ENCODE data around the gene RECK.
A peak's percentile ranks its signal among the peaks of the same experiment; 100 is the strongest.
"Not testable (repeated sequence)": the region's sequence is repeated elsewhere in the genome, so short reads cannot be mapped to it uniquely, and the experiment has no call there.

The RECK gene

DNA sequence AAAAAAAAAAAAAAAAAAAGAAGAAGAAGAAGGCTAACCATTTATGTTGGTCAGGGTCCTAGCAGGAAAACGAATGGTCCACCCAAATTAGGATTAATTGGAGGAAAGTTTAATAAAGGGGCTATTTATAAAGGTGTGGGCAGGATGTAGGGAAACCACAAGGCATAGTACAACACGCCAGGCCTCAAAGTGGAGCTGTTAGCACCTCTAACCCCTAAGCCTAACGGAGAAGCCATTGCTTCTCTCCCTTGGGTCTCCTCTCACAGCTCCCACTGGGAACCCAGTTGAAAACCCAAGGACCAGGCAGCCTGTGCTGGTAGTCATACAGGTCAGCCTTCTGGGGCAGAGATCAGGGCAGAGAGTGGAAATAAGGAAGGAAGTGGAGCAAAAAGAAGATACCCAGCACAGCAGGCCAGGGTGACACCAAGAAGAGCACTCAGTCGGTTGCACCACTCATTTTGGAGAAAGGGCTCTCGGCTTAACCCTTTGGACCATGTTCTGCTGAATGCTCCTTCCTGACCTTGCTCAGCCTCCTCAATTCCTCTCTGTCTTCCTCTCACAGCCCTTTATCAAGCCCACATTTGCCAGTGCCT is 91.0 kb downstream of the RECK start:
- no peak overlapping the region for H3K4me3 Mint-ChIP-seq
- H3K9me3 Mint-ChIP-seq, result no peaks in the 10 kb centered on the region
- H3K4me1 Mint-ChIP-seq (ENCODE audit: low read depth), result peaks cover 14% of the 10 kb centered on the region
- peaks cover 3% of the 10 kb centered on the region for H3K27me3 Mint-ChIP-seq (ENCODE audit: low read depth)
- peaks cover 2% of the 10 kb centered on the region for H3K36me3 Mint-ChIP-seq (ENCODE audit: low read depth)
- no peak overlapping the region for H3K27ac Mint-ChIP-seq

DNA sequence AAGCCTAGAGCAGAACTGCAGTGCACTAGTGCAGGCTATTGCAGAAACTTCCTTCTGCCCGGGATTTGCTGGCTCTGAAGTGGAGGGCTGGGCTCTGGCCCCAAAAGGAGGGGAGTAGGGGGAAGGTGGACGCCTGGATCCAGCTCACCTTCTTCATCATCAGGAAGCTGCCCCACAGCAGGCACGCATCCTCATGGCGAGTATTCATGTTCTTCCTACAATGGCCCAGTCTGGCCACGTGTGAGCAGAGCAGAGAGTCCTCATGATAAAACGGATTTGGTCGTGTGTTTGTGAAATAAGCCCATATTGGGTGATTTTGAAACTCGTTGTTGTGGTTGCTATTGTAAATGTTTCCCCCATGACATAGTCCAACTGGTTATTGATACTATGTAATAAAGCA is 91.6 kb downstream of the RECK start:
- Mint-ChIP-seq H3K36me3 (ENCODE audit: low read depth) (no peaks in the 10 kb centered on the region), H3K9me3 (no peaks in the 10 kb centered on the region), H3K27me3 (ENCODE audit: low read depth) (peaks cover 3% of the 10 kb centered on the region), H3K4me3 (no peak overlapping the region), H3K4me1 (ENCODE audit: low read depth) (peaks cover 14% of the 10 kb centered on the region), H3K27ac (no peak overlapping the region)

DNA sequence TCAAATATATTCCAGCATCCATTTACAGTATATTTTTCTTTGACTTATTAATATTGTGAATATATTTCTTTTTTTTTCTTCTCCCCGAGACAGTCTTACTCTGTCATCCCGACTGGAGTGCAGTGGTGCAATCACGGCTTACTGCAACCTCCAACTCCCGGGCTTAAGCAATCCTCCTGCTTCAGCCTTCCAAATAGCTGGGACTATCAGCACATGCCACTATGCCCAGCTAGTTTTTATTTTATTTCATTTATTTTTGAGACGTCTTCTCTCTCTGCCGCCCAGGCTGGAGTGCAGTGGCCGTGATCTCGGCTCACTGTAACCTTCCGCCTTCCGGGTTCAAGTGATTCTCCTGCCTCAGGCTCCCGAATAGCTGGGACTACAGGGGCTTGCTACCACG is 92.4 kb downstream of the RECK start:
- Mint-ChIP-seq H3K27ac (no peak overlapping the region), H3K36me3 (ENCODE audit: low read depth) (no peaks in the 10 kb centered on the region), H3K9me3 (no peaks in the 10 kb centered on the region), H3K27me3 (ENCODE audit: low read depth) (peaks cover 9% of the 10 kb centered on the region), H3K4me3 (no peak overlapping the region), H3K4me1 (ENCODE audit: low read depth) (peaks cover 14% of the 10 kb centered on the region)

DNA sequence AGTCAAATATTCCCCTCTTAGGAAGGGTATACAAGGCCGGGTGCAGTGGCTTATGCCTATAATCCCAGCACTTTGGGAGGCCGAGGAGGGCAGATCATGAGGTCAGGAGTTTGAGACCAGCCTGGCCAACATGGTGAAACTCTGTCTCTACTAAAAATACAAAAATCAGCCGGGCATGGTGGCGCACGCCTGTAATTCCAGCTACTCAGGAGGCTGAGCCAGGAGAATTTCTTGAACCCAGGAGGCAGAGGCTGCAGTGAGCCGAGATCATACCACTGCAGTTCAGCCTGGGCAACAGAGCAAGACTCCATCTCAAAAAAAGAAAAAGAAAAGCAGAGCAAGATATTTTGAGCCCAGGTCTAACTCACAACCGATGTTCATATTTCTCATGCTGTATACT is 95.0 kb downstream of the RECK start:
- Mint-ChIP-seq H3K4me1 (ENCODE audit: low read depth) (peaks cover 12% of the 10 kb centered on the region), H3K27me3 (ENCODE audit: low read depth) (peaks cover 25% of the 10 kb centered on the region)
- H3K36me3 Mint-ChIP-seq (ENCODE audit: low read depth); H3K4me3 Mint-ChIP-seq; H3K9me3 Mint-ChIP-seq; H3K27ac Mint-ChIP-seq: not testable (repeated sequence)

DNA sequence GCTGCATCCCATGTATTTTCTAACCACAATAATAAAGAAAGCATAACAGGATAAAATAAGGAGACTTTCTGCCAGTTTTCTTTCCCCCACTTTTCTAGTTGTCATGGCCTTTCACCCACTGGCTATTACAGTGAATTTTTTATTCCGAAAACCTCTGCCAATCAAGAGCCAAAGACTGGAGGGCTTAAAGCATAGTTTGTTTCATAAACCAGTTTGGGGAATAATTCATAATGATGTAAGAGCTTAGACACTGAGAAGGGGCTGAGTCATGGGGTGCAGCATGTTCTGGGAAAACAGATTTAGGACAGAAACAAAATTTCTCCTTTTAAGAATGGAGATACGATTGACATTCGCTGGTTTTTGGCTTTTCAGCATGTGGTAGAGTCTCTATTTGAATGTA is 95.4 kb downstream of the RECK start:
- Mint-ChIP-seq H3K27me3 (ENCODE audit: low read depth) (peaks cover 27% of the 10 kb centered on the region), H3K27ac (no peak overlapping the region), H3K4me1 (ENCODE audit: low read depth) (peaks cover 13% of the 10 kb centered on the region), H3K4me3 (no peak overlapping the region), H3K9me3 (no peaks in the 10 kb centered on the region), H3K36me3 (ENCODE audit: low read depth) (peaks cover under 1% of the 10 kb centered on the region)

DNA sequence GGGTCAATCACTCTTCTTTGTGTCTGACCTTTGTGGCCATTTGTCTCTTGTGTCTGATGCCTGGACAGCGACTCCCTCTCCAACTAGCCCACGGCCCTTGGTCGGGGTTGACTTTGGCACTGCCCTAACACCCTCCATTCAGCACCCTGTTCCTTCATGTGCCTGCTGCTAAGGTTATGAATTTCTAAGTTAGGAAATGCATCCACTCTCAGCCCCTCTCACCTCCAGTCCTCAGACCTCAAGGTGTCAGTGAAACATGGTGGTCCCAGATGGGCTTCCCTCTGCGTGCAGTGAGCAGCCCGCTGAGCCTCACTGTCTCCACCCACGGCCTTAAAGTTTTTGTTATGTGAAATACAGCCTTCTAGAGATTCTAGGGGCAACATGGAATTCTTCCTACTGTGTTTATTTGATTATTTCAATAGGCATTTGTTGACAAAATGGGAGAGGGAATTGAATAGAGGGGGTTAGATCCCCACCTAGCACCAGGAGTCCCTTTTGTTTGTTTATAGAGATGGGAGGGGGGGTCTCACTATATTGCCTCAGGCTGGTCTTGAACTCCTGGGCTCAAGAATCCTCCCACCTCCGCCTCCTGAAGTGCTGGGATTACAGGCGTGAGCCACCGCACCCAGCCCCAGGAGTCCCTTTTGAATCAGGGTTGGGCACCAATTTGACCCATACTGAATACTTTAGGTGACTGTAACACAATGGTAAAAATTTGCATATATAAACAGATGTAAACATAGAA is 98.2 kb downstream of the RECK start:
- Mint-ChIP-seq H3K4me1 (ENCODE audit: low read depth) (peaks cover 29% of the 10 kb centered on the region), H3K36me3 (ENCODE audit: low read depth) (peaks cover 8% of the 10 kb centered on the region), H3K27ac (no peak overlapping the region), H3K4me3 (peak overlapping the region; percentile 37), H3K27me3 (ENCODE audit: low read depth) (peaks cover 36% of the 10 kb centered on the region), H3K9me3 (no peaks in the 10 kb centered on the region)

DNA sequence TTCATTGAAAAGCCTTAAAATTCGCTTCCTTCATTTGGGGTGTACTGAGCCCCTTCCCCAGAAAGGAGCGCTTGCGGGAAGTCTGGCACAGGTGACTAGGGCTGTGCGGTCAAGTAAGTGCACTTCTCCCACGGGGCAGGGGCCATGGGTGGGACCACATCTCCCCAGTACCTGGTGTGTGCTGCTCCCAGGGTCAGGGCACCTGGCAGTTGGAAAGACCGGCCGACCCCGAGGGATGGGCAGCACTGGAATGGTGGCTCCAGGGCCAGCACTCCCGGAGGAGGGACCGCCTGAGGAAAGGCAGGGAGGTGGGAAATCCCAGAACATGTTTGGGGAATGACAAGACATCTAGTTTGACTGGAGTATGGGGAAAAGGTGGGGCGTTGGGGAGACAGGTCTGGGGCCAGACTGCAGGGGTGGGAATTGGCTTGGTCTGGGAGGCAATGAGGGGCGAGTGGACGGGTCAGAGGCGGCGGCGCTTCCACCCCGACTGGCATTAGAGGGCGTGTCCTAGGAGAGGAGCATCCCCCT is 99.1 kb downstream of the RECK start:
- peak overlapping the region; percentile 74 for H3K4me3 Mint-ChIP-seq
- no peaks in the 10 kb centered on the region for H3K9me3 Mint-ChIP-seq
- peak overlapping the region; percentile 82 for H3K27ac Mint-ChIP-seq
- H3K27me3 Mint-ChIP-seq (ENCODE audit: low read depth), result peaks cover 36% of the 10 kb centered on the region
- peaks cover 36% of the 10 kb centered on the region for H3K4me1 Mint-ChIP-seq (ENCODE audit: low read depth)
- peaks cover 14% of the 10 kb centered on the region for H3K36me3 Mint-ChIP-seq (ENCODE audit: low read depth)

DNA sequence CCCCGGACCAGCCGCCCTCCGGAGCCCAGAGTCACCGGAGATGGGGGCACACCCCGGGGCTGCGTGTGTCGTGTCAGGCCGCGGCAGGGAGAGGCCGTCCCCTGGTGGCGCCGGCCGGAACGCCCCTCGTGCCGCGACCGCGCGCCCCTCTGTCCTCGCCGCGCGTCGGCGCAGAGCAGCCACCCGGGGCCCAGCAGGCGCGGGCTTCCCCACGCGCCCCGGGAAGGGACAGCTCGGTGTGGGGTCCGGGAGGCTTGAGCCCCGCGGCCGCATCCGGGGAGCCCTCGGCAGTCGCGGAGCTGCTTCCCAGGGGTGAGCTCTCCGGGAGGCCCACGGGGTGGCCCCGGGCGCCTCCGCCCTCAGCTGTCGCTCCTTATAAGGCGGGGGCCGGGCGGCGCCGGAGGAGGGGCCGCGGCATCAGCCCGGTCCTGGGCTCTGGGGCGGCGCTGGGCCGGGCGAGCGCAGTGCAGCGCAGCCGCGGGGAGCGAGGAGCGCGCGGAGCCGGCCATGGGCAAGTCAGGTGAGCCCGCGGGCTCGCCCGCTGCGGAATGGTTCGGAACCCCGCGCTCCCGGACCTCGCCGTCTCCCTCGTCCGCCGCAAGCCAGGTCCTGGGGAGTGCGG is 99.7 kb downstream of the RECK start, which contains the start of gene GLIPR2:
GLIPR2 (plus strand) TSS at position 462 of the 622 bp plus-strand sequence; CDS start at position 508, 46 bp downstream.
- Mint-ChIP-seq H3K4me1 (ENCODE audit: low read depth) (peaks cover 42% of the 10 kb centered on the region), H3K4me3 (peak within 1 kb of the TSS; percentile 96), H3K9me3 (no peaks in the 10 kb centered on the region), H3K27ac (peak within 1 kb of the TSS; percentile 82), H3K27me3 (ENCODE audit: low read depth) (peaks cover 36% of the 10 kb centered on the region), H3K36me3 (ENCODE audit: low read depth) (peaks cover 14% of the 10 kb centered on the region)

DNA sequence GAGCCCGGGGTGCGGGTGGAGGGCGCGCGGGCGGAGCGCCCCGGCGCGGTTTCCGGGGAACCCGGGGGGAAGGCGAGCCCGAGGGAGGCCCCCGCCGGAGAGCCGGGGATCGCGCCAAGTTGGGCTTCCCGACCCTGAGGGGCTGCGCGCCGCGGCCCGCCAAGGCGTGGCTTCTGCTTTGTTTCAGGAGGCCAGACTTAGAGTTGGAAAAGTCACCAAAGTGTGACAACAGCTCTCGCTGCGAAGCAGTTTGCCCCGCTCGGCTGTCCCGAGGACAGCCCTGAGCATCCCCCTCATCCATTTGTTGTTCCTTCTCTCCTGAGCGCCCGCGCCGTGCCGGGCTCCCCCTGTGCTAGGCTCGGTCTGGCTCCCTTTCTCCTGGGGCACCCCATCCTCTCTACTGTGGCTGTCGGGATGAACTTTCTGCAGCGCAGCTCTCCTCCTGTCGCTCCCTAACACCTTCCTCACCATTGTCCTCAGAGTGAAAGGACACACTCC is 100.2 kb downstream of the RECK start:
- Mint-ChIP-seq H3K4me3 (peak overlapping the region; percentile 96), H3K27ac (peak overlapping the region; percentile 73), H3K4me1 (ENCODE audit: low read depth) (peaks cover 47% of the 10 kb centered on the region), H3K9me3 (no peaks in the 10 kb centered on the region), H3K27me3 (ENCODE audit: low read depth) (peaks cover 35% of the 10 kb centered on the region), H3K36me3 (ENCODE audit: low read depth) (peaks cover 14% of the 10 kb centered on the region)

DNA sequence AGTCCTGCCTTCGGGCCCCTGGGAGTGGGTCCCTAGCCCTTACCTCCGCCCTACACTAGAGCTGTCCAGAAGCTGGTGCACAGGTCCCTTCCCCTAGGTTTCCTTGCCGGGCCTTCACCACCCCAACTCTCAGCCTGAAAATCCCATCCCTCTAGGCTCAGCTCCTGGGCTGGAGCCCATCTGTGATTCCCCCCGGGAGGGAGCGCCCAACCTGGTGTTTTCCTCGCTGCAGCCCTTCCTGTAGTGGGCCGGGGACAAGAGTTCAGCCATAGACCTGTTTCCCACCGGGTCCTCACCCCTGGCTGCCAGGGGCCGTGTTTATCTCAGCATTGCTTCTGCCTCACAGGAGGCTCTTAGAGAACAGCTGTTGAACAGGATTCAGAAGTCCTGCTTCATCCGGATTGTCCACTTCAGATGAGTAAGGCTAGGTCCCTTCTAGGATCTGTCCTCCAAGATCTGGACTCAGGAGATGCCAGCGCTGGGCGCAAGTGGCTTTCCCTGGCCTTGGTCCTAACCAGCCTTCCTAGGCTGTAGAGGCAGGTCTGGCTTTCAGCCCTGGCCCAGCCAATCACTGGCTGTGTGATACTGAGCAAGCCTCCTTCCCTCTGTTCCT is 100.8 kb downstream of the RECK start:
- peaks cover 32% of the 10 kb centered on the region for H3K27me3 Mint-ChIP-seq (ENCODE audit: low read depth)
- peak overlapping the region; percentile 73 for H3K27ac Mint-ChIP-seq
- H3K9me3 Mint-ChIP-seq, result no peaks in the 10 kb centered on the region
- peak overlapping the region; percentile 96 for H3K4me3 Mint-ChIP-seq
- peaks cover 51% of the 10 kb centered on the region for H3K4me1 Mint-ChIP-seq (ENCODE audit: low read depth)
- H3K36me3 Mint-ChIP-seq (ENCODE audit: low read depth), result peaks cover 14% of the 10 kb centered on the region

DNA sequence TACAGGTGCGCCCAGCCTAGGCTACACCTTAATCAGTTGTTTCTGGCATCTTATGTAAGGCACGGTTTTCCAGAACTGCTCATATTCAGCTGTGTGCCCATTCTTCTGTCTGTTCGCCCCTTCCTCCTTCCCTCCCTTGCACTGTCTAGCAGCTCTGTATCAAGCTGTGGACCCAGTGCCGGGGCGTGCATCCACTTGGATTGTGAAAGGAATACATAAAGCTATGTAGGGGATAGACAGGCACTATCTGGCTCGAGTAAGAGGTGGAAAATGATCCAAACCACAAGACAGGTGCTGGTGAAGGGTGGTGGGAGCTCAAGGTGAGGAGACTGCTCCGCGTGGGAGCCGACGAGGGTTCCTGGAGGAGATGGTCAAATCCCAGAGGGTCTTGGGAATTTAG is 101.8 kb downstream of the RECK start:
- peak overlapping the region; percentile 96 for H3K4me3 Mint-ChIP-seq
- H3K4me1 Mint-ChIP-seq (ENCODE audit: low read depth), result peaks cover 61% of the 10 kb centered on the region

DNA sequence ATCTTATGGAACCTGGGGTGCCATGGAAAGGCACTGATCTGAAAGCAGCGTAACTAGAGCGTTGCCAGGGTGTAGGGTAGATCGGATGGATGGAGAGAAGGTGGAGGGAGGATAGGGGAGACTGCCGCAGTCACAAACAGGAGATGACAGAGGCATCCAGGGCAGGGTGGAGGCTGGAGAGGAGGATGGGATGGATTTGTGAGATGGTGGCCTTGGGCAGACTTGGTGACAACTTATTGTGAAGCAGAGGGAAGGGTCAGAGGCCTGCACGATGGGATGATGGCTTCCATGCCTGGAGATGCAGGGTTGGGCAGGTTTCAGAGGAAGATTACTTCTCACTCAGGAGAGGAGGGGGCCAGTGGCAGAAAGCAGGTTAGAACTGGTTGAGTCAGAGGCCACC is 102.2 kb downstream of the RECK start:
- Mint-ChIP-seq H3K27me3 (ENCODE audit: low read depth) (peaks cover 27% of the 10 kb centered on the region), H3K9me3 (no peaks in the 10 kb centered on the region), H3K27ac (no peak overlapping the region), H3K4me1 (ENCODE audit: low read depth) (peaks cover 65% of the 10 kb centered on the region), H3K36me3 (ENCODE audit: low read depth) (peaks cover 23% of the 10 kb centered on the region), H3K4me3 (peak overlapping the region; percentile 0)

More for the DNA sequence above, 101.8 kb downstream of the RECK start:
- Mint-ChIP-seq H3K36me3 (ENCODE audit: low read depth) (peaks cover 20% of the 10 kb centered on the region), H3K27ac (no peak overlapping the region), H3K27me3 (ENCODE audit: low read depth) (peaks cover 31% of the 10 kb centered on the region), H3K9me3 (no peaks in the 10 kb centered on the region)

DNA sequence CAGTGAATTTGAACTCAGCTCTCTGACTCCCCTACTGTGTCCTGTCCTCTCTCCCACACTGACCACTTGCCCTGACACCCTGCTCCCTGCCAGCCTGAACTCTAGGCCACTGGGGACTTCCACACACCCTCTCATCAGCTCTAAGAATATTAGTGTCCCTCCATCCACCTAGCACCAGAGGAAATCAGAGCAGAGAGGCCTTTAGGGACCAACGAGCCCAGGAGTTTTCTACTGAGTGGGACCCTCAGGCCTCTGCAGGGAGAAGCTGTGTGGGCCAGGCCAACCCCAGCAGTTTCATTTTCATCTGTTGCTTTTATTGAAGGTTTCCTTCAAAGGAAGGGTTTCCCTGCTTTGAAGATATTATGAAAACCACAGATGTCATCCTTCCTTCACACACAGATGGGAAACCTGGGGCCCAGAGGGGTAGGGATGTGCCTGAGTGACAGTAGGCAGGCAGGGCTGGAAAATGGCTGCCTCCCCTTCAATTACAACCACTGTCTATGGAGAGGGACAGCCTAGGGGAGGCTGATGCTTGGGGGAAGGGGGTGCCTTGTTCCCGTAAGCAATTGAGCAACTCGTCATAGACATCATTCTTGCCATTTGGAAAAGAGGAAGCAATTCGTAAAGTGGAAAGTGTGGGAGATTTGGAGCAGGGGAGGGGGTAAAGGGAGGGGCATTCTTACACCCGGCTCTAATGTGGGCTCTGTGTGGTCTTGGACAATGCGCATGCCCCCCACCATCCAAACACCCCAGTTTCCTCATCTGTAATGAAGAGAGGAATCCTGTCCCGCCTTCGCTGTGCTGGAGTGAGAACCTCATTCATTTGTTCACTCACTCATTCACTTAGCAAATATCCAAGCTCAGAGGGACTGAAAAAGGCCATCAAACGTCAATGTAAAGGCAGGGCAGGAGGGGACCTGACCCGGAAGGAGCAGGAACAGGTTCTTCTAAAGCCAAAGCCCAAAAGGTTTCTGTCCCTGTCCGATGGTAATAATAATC is 103.7 kb downstream of the RECK start:
- H3K4me3 Mint-ChIP-seq, result peak overlapping the region; percentile 71
- H3K36me3 Mint-ChIP-seq (ENCODE audit: low read depth), result peaks cover 34% of the 10 kb centered on the region
- peaks cover 17% of the 10 kb centered on the region for H3K27me3 Mint-ChIP-seq (ENCODE audit: low read depth)
- H3K9me3 Mint-ChIP-seq, result peaks cover 3% of the 10 kb centered on the region
- peak overlapping the region; percentile 82 for H3K27ac Mint-ChIP-seq
- peaks cover 80% of the 10 kb centered on the region for H3K4me1 Mint-ChIP-seq (ENCODE audit: low read depth)

Data from T-helper 1 cell treated with Interleukin-12 subunit alpha and Interleukin-12 subunit beta and Interleukin-4 antibody, amounts not matched to agents 30 μg/mL and 1 μg/mL, for 36 hours (primary cell).